Esophagus muscularis mucosa (tissue), 4 donors: ENCODE results near the gene SIK3. TPM values are rescaled to one million over a fixed set of nuclear protein-coding genes. Genes with fewer than 3 reads are reported as not detected.

Source experiments
- DNase-seq: peaks from one replicate; pipeline ENCODE4 v3.0.0-alpha.2; 2017; ENCODE audit errors: extremely low spot score
- H3K27ac ChIP-seq, 4 donors: fragments of 200-600 bp; sonication (generic); replicated peaks in 1 of 4; 1 replicate in 3 of 4; 2 replicates in 1 of 4; pipeline ENCODE4 v1.5.1; 2016 to 2019; ENCODE audit warnings: mild to moderate bottlenecking in 1 of 4
- H3K27me3 ChIP-seq, 4 donors: fragments of 200-600 bp; sonication (generic); one replicate each; pipeline versions ENCODE4 v1.5.1 to v1.6.0; 2016 to 2019
- H3K36me3 ChIP-seq, 4 donors: fragments of 200-600 bp; sonication (generic); one replicate each; pipeline ENCODE4 v1.5.1; 2016 to 2019
- H3K4me1 ChIP-seq, 4 donors: fragments of 200-600 bp; sonication (generic); one replicate each; pipeline ENCODE4 v1.5.1; 2016 to 2019
- H3K4me3 ChIP-seq, 4 donors: fragments of 200-600 bp; sonication (generic); 1 replicate in 2 of 4; 2 replicates in 2 of 4; pipeline ENCODE4 v1.5.1; 2016 to 2019; ENCODE audit warnings: mild to moderate bottlenecking in 4 of 4, moderate library complexity in 1 of 4
- H3K9me3 ChIP-seq, 4 donors: fragments of 200-600 bp; sonication (generic); 1 replicate in 3 of 4; 2 replicates in 1 of 4; pipeline ENCODE4 v1.5.1; 2016 to 2019
- CTCF ChIP-seq, 3 experiments: fragments of 200-600 bp in 2 of 3; fragments of 450-650 bp in 1 of 3; sonication (generic) in 2 of 3; IDR thresholded peaks; one replicate each; pipeline ENCODE4 v1.5.1; 2017 to 2019; ENCODE audit warnings: antibody characterized with exemption in 3 of 3, mild to moderate bottlenecking in 2 of 3, moderate library complexity in 1 of 3
- EP300 ChIP-seq: sonication (generic); formaldehyde crosslinking; IDR thresholded peaks from one replicate; pipeline ENCODE4 v1.6.1; 2017; ENCODE audit warnings: antibody characterized with exemption
- POLR2A ChIP-seq: fragments of 450-650 bp; IDR thresholded peaks from one replicate; pipeline ENCODE4 v1.6.1; 2017; ENCODE audit warnings: antibody characterized with exemption, moderate library complexity, mild to moderate bottlenecking, low read depth
- POLR2AphosphoS5 ChIP-seq, 2 donors: sonication (generic); formaldehyde crosslinking; IDR thresholded peaks; one replicate each; pipeline ENCODE4 v1.6.1; 2017; ENCODE audit warnings: antibody characterized with exemption in 2 of 2
- WGBS: methylation state at CpG from one replicate; pipeline ENCODE4 v1.1.5; 2018; 5-methylcytosine and 5-hydroxymethylcytosine counted together
- intact Hi-C: fragments of 100-400 bp; cut with DNase I; formaldehyde crosslinking; loops from one replicate; pipeline ENCODE4 v1.15.1; 2023
- total RNA-seq, 4 donors: library from RNA; depleted of rRNA; stranded (reverse); fragments of >200 nt; gene quantifications; one replicate each; pipeline versions ENCODE4 v1.1.0 to v1.2.1, GENCODE V29; 2016

SIK3 gene
- total RNA-seq, 4 donors from 2014 or later, result 39.5 to 53.5 (median 42.3) TPM

DNA sequence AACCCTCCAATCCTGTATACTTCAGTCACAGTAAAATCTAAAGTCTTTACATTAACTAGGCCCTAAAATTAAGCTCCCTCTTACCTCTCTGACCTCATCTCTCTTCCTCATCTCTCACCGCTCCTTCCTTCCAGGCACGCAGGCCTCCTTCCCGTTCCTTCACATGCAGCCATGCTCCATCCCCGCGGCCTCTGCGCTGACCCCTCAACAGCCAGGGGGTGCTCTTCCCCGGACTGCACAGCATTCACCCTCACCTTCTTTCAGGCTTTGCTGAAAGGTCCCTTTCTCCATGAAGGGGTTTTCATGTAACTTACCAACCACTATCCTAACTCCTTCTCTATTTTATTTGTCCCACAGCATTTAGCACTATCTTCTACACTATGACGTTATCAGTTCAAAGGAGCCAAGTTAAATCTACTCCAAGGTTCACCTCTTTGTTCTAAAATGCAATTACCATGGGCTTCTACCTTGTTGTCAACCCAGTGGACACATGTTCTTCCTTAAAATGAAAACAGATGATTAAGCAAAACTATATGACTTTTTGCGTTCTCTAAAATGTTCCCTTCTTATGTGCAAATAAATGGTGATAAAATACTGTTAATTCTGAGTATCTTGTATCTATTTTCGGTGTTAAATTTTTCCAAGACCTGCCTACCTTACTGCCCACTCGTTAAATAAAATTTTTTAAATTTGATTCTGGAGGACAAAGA, 203.0 kb downstream of the SIK3 start:
- H3K27ac ChIP-seq, result peak overlapping the region in 2 of 4 donors; percentile 42 to 68
- peaks cover 5 to 47% (median 28%) of the 10 kb centered on the region in 4 donors for H3K36me3 ChIP-seq
- H3K27me3 ChIP-seq, result no peaks in the 10 kb centered on the region
- peaks cover 0 to 16% (median 15%) of the 10 kb centered on the region in 4 donors for H3K4me1 ChIP-seq
- WGBS, result 65% methylated on average over 11 of the region's 11 CpGs
- H3K9me3 ChIP-seq, result no peaks in the 10 kb centered on the region
- DNase-seq, result no peak
- intact Hi-C loops, result no loop called here
- no peak overlapping the region for H3K4me3 ChIP-seq
- peak in 2 of 3 experiments; percentile 33 to 42 for TF ChIP-seq CTCF (IDR thresholded peaks at IDR 0.05)
- TF ChIP-seq EP300, result no peak

DNA sequence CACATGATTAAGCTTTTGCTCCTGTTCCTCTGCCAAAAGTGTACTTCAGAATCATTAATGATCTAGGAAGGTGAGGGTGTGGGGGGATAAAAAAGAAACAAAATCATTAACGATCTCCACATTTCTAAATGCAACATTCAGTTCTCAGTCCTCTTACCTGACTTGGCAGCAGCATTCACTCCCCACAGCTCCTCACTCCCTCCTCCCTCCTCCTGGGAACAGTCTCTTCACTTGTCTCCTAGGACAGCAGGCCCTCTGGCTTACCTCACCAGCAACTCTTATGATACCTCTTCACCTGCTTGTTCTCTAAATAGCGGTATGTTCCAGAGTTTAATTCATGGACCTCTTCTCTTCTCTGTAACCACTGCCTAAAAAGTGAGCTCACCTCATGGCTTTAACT, 204.3 kb downstream of the SIK3 start:
- no peak for DNase-seq
- intact Hi-C loops, result no loop called here
- H3K9me3 ChIP-seq, result no peaks in the 10 kb centered on the region
- no peaks in the 10 kb centered on the region for H3K27me3 ChIP-seq
- WGBS, result 57% methylated on average over 2 of the region's 2 CpGs
- TF ChIP-seq POLR2A, result no peak
- TF ChIP-seq EP300, result no peak
- TF ChIP-seq POLR2AphosphoS5 (IDR thresholded peaks at IDR 0.05), result peak in 1 of 2 donors; percentile 54
- TF ChIP-seq CTCF (IDR thresholded peaks at IDR 0.05), result no peak
- H3K4me3 ChIP-seq, result no peak overlapping the region
- H3K4me1 ChIP-seq, result peaks cover 0 to 16% (median 15%) of the 10 kb centered on the region in 4 donors
- H3K27ac ChIP-seq, result peak overlapping the region; percentile 27 to 68 (median 42)
- peaks cover 5 to 56% (median 28%) of the 10 kb centered on the region in 4 donors for H3K36me3 ChIP-seq

DNA sequence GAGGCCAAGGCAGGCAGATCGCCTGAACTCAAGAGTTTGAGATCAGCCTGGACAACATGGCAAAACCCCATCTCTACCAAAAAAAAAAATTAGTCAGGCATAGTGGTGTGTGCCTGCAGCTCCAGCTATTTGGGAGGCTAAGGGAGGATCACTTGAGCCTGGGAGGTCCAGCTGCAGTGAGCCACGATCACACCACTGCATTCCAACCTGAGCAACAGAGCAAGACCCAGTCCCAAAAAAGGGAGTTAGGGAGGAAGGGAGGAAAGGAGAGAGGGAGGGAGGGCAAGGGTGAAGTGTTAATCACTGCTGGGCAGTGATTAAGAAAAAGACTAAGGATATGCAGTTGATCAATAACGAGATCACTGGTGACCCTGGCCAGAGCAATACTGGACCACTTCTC, 204.8 kb downstream of the SIK3 start:
- Histone ChIP-seq H3K4me3 (no peak overlapping the region), H3K27ac (peak overlapping the region; percentile 4 to 68 (median 42)), H3K36me3 (peaks cover 5 to 56% (median 28%) of the 10 kb centered on the region in 4 donors), H3K9me3 (no peaks in the 10 kb centered on the region), H3K27me3 (no peaks in the 10 kb centered on the region), H3K4me1 (peaks cover under 1 to 21% (median 15%) of the 10 kb centered on the region in 4 donors)
- WGBS, result 67% methylated on average over 3 of the region's 3 CpGs
- TF ChIP-seq POLR2AphosphoS5 (IDR thresholded peaks at IDR 0.05) (no peak), POLR2A (no peak), EP300 (no peak), CTCF (IDR thresholded peaks at IDR 0.05) (no peak)
- intact Hi-C loops, result no loop called here
- no peak for DNase-seq

- Histone ChIP-seq H3K27me3 (no peaks in the 10 kb centered on the region), H3K4me1 (peaks cover 9 to 31% (median 23%) of the 10 kb centered on the region in 4 donors), H3K36me3 (peaks cover 5 to 55% (median 28%) of the 10 kb centered on the region in 4 donors), H3K4me3 (no peak overlapping the region), H3K9me3 (no peaks in the 10 kb centered on the region), H3K27ac (peak overlapping the region in 1 of 4 donors; percentile 68)
- TF ChIP-seq POLR2A, result no peak
- no peak for TF ChIP-seq CTCF (IDR thresholded peaks at IDR 0.05)
- no peak for TF ChIP-seq EP300
- no peak for TF ChIP-seq POLR2AphosphoS5 (IDR thresholded peaks at IDR 0.05)
- no peak for DNase-seq
- intact Hi-C loops, result no loop called here
- WGBS, result 94% methylated on average over 2 of the region's 2 CpGs
Measured at GRCh38 chr11:116892374-116892773, 205.9 kb downstream of the SIK3 start.
